Skeletal muscle cell (primary cell): ENCODE results near the gene WDR70.
"Not testable (repeated sequence)": the region's sequence is repeated elsewhere in the genome, so short reads cannot be mapped to it uniquely, and the experiment has no call there.

Source experiments
- DNase-seq: peaks from one replicate; pipeline ENCODE4 v3.0.0-alpha.2; 2010; ENCODE audit warnings: low read depth
- H3K4me3 ChIP-seq: 2 replicates; pipeline ENCODE4 v1.5.1; 2011; ENCODE audit warnings: low read depth, mild to moderate bottlenecking, control low read depth, low read length, moderate library complexity

Gene WDR70

DNA sequence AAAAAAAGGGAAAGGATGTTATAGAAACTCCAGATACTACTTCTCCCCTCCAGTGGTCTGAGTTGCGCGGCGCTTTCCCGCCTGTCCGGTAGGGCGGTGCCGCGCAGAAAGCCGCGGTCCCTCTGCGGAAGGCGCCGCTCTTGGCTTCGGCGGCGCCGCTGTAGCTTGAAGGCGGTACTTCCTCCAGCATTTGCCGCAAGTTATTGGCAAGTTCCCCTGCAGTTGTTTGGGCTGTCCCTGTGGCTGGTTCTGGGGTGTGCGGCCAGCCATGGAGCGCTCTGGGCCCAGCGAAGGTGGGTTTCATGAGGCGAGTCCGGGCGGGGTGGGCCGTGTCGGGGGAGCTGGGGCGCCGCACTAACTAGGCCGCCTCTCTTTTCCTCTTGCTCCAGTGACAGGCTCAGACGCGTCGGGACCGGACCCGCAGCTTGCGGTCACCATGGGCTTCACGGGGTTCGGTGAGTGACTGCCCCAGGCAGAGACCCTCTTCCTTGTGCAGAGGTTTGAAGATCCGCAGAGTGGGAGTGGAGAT is at the start of gene WDR70:
WDR70 (plus strand) TSS at position 219 of the 529 bp plus-strand sequence; CDS start at position 269, 50 bp downstream.
- peak; percentile 72 for DNase-seq
- peak within 1 kb of the TSS; percentile 73 for H3K4me3 ChIP-seq

DNA sequence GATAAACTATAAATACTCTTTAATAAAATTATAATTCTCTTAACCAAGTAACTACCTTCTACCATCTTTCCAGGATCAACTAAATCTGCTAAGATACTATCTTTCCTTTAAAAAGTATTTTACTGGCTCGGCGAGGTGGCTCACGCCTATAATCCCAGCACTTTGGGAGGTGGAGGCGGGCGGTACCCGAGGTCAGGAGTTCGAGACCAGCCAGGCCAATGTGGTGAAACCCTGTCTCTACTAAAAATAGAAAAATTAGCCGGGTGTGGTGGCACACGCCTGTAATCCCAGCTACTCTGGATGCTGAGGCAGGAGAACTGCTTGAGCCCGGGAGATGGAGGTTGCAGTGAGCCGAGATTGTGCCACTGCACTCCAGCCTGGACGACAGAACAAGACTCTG is 44.4 kb upstream of the WDR70 start:
- not testable (repeated sequence) for H3K4me3 ChIP-seq, DNase-seq

DNA sequence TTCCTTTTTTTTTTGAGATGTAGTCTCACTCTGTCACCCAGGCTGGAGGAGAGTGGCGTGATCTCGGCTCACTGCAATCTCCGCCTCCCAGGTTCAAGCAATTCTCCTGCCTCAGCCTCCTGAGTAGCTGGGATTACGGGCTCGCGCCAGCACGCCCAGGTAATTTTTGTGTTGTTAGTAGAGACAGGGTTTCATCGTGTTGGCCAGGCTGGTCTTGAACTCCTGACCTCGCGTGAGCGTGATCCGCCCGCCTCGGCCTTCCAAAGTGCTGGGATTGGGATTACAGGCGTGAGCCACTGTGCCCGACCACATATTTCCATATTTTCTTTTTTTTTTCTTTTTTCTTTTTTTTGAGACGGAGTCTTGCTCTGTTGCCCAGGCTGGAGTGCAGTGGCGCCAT is 36.4 kb upstream of the WDR70 start:
- DNase-seq, result not testable (repeated sequence)

DNA sequence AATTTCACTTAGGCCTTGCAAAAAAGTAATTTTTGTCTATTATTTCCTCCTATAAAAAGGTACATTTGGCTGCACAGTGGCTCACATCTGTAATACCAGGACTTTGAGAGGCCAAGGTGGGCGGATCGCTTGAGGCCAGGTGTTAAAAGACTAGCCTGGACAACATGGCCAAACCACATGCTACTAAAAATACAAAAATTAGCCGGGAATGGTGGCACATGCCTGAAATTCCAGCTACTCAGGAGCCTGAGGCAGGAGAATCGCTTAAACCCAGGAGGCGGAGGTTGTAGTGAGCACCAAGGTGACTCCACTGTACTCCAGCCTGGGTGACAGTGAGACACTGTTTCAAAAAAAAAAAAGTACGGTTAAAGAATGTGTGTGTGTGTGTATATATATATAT is 24.0 kb upstream of the WDR70 start:
- DNase-seq, result no peak
- H3K4me3 ChIP-seq, result no peak overlapping the region

More for the DNA sequence above, 36.4 kb upstream of the WDR70 start:
- not testable (repeated sequence) for H3K4me3 ChIP-seq

- no peak for DNase-seq
- H3K4me3 ChIP-seq, result peak overlapping the region; percentile 89
Observed at GRCh38 chr5:37370550-37370863, 8.6 kb upstream of the WDR70 start.

DNA sequence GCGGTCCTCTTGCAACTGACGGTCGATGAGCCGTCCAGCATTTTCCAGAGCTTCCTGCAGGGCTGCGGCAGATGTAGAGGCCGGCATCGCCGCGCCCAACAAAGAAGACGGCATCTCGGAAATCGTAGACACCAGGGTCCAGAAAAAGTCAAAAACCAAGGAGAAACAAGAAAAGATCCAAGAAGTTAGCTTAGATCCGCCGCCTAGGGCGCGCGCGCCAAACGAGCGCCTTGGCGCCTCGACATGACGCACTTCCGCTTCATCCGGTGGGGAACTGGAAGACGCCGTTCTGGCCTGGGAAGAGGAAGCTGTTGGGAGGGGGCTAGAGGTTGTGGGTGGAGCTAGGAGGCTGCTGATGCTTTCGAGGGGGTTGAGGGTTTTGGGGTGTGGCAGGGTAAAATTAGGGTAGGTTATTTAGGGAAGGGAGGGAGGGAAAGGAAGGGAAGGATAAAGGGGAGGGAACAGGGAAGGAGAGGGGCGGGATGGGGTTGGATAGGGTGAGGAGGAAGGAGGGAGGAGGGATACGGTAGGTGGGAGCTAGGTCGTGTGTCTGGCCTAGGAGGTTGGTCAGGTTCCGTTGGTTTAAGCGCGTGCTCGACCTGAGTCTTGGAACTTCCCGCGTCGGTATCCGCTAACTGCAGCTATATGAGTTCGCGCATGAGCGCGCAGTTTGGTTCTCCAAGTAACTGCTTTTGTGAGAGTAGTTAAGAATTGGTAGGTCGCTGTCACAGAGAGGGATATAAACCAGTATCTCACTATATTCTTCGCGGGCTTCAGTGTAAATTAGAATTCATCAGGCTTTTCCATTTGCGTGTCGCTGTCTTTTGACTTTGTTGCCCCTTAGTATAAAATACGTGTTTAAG is 8.0 kb upstream of the WDR70 start, which contains the start of gene NUP155:
NUP155 (minus strand) TSS at position 243 of the 863 bp plus-strand sequence; CDS start at position 114, 129 bp downstream.
- peak within 1 kb of the TSS; percentile 89 for H3K4me3 ChIP-seq
- DNase-seq, result peak; percentile 90

DNA sequence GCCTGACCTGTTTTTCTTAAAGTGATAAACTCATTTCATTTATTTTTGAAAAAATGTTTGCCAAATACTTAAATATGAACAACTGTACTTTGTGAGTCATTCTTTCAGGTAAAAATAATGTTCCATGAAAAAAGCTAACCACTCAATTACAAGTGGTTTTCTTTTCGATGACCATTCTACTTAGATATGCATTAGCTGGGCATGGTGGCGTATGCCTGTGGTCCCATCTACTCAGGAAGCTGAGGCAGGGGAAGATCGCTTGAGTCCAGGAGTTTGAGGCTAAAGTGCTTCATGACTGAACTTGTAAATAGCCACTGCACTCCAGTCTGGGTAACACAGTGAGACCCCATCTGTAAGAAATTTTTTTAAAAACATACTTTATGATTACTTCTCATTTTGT is 4.0 kb upstream of the WDR70 start:
- H3K4me3 ChIP-seq, result no peak overlapping the region

DNA sequence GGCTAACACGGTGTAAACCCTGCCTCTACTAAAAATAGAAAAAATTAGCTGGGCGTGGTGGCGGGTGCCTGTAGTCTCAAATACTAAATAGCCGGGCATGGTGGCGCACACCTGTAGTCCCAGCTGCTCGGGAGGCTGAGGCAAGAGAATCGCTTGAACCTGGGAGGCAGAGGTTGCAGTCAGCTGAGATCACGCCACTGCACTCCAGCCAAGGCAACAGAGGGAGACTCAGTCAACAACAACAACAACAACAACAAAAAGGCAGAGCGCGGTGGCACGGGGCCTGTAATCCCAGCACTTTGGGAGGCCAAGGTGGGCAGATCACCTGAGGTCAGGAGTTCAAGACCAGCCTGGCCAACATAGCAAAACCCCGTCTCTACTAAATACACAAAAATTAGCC is 1.1 kb upstream of the WDR70 start:
- H3K4me3 ChIP-seq, DNase-seq: not testable (repeated sequence)

More for the DNA sequence above, 4.0 kb upstream of the WDR70 start:
- no peak for DNase-seq

GRCh38 chr5:37391591-37391990 is 12.5 kb downstream of the WDR70 start:
- no peak overlapping the region for H3K4me3 ChIP-seq
- no peak for DNase-seq

GRCh38 chr5:37396352-37396751 is 17.2 kb downstream of the WDR70 start:
- no peak for DNase-seq
- no peak overlapping the region for H3K4me3 ChIP-seq

- no peak for DNase-seq
- H3K4me3 ChIP-seq, result no peak overlapping the region
Observed at GRCh38 chr5:37400501-37400900, 21.4 kb downstream of the WDR70 start.

GRCh38 chr5:37412515-37412914 is 33.4 kb downstream of the WDR70 start:
- H3K4me3 ChIP-seq, result no peak overlapping the region
- DNase-seq, result peak; percentile 18

GRCh38 chr5:37415456-37415855 is 36.3 kb downstream of the WDR70 start:
- DNase-seq, result not testable (repeated sequence)

GRCh38 chr5:37417347-37417746 is 38.2 kb downstream of the WDR70 start:
- no peak overlapping the region for H3K4me3 ChIP-seq
- DNase-seq, result no peak

More at GRCh38 chr5:37415456-37415855, 36.3 kb downstream of the WDR70 start:
- H3K4me3 ChIP-seq, result not testable (repeated sequence)

DNA sequence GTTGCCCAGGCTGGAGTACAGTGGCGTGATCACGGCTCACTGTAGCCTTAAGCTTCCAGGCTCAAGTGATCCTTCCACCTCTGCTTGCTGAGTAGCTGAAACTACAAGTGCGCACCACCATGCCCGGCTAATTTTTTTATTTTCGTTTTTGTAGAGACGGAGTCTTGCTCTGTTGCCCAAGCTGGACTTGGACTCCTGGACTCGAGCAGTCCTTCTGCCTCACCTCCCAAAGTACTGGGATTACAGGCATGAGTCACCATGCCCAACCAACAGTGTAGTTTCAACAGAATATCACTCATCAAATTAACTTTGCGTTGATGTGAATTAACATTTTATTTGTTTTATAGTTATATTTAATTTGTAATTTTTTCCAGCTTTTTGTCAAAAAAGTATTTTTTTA is 45.3 kb downstream of the WDR70 start:
- H3K4me3 ChIP-seq, result no peak overlapping the region
- no peak for DNase-seq

- no peak overlapping the region for H3K4me3 ChIP-seq
- no peak for DNase-seq
Observed at GRCh38 chr5:37428044-37428443, 48.9 kb downstream of the WDR70 start.

DNA sequence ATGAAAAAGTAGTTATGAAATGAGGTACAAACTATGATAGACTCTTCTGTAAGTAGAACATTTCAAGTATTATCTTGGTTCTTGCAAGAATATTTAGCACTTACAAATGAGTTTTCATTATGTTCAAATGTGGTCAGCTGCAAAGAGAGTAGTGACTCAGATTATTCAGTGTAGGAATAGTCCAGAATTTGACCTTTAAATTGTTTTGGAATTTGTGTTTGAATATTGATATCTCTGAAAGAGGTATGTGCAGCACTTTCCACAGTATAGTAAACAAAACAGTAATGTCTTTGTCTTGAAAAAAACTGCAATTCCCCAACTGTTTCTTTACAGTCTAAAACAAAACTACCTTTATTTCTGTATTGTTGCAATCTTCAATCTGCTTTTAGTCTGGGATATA is 56.1 kb downstream of the WDR70 start:
- no peak for DNase-seq
- H3K4me3 ChIP-seq, result no peak overlapping the region

- H3K4me3 ChIP-seq, result no peak overlapping the region
- no peak for DNase-seq
Observed at GRCh38 chr5:37436146-37436934, 57.2 kb downstream of the WDR70 start.

GRCh38 chr5:37437711-37438110 is 58.6 kb downstream of the WDR70 start:
- no peak for DNase-seq
- no peak overlapping the region for H3K4me3 ChIP-seq

DNA sequence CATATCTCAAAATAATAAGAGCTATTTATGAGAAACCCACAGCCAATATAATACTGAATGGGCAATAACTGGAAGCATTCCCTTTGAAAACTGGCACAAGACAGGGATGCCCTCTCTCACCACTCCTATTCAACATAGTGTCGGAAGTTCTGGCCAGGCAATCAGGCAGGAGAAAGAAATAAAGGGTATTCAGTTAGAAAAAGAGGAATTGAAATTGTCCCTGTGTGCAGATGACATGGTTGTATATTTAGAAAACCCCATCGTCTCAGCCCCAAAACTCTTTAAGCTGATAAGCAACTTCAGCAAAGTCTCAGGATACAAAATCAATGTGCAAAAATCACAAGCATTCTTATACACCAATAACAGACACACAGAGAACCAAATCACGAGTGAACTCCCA is 66.7 kb downstream of the WDR70 start:
- not testable (repeated sequence) for DNase-seq, H3K4me3 ChIP-seq
